GM19455 (cell line): ENCODE data around the gene CFAP61.
"Not testable (repeated sequence)": the region's sequence is repeated elsewhere in the genome, so short reads cannot be mapped to it uniquely, and the experiment has no call there.

Experiments
- ATAC-seq: cut with Tn5 transposase; IDR thresholded peaks from one replicate; pipeline ENCODE4 v1.9.1; 2021; ENCODE audit not compliant: unreplicated experiment

CFAP61 gene

GRCh38 chr20:20318365-20319161, 266.2 kb downstream of the CFAP61 start:
- ATAC-seq: no peak

GRCh38 chr20:20321134-20321533, 268.8 kb downstream of the CFAP61 start:
- no peak for ATAC-seq

- ATAC-seq: no peak
These were observed 269.6 kb downstream of the CFAP61 start for GRCh38 chr20:20321917-20322316.

GRCh38 chr20:20322912-20323311, 270.6 kb downstream of the CFAP61 start:
- ATAC-seq: no peak

GRCh38 chr20:20327746-20328145, 275.4 kb downstream of the CFAP61 start:
- ATAC-seq: no peak

- no peak for ATAC-seq
These were observed 277.2 kb downstream of the CFAP61 start for GRCh38 chr20:20329564-20329963.

GRCh38 chr20:20331156-20331555, 278.8 kb downstream of the CFAP61 start:
- ATAC-seq: no peak

- no peak for ATAC-seq
These were observed 279.5 kb downstream of the CFAP61 start for GRCh38 chr20:20331817-20332216.

GRCh38 chr20:20333866-20334265, 281.5 kb downstream of the CFAP61 start:
- ATAC-seq: peak; percentile 41

GRCh38 chr20:20334489-20334888, 282.2 kb downstream of the CFAP61 start:
- peak; percentile 95 for ATAC-seq

GRCh38 chr20:20338133-20338730, 285.9 kb downstream of the CFAP61 start:
- no peak for ATAC-seq

- ATAC-seq: no peak
These were observed 288.1 kb downstream of the CFAP61 start for GRCh38 chr20:20340443-20340842.

- ATAC-seq: no peak
These were observed 289.0 kb downstream of the CFAP61 start for GRCh38 chr20:20341371-20341770.

- ATAC-seq: no peak
These were observed 289.7 kb downstream of the CFAP61 start for GRCh38 chr20:20342066-20342465.

- no peak for ATAC-seq
These were observed 291.6 kb downstream of the CFAP61 start for GRCh38 chr20:20343932-20344331.

- no peak for ATAC-seq
These were observed 292.1 kb downstream of the CFAP61 start for GRCh38 chr20:20344476-20344875.

- ATAC-seq: no peak
These were observed 301.2 kb downstream of the CFAP61 start for GRCh38 chr20:20353576-20353975.

GRCh38 chr20:20355503-20355902, 303.2 kb downstream of the CFAP61 start:
- not testable (repeated sequence) for ATAC-seq

- ATAC-seq: no peak
These were observed 306.5 kb downstream of the CFAP61 start for GRCh38 chr20:20358801-20359200.

GRCh38 chr20:20359628-20360027, 307.3 kb downstream of the CFAP61 start:
- no peak for ATAC-seq

GRCh38 chr20:20360464-20360863, 308.1 kb downstream of the CFAP61 start:
- ATAC-seq: peak; percentile 67

GRCh38 chr20:20362774-20363433, 310.6 kb downstream of the CFAP61 start:
- no peak for ATAC-seq
